SH-SY5Y (cell line): ENCODE data around the gene PNPLA2.

Source experiments
- GATA2 ChIP-seq: IDR thresholded peaks from 2 replicates; pipeline ENCODE4 v1.6.1; 2011; ENCODE audit warnings: mild to moderate bottlenecking, low read depth, low read length
- GATA3 ChIP-seq: IDR thresholded peaks from 2 replicates; pipeline ENCODE4 v1.6.1; 2011; ENCODE audit warnings: low read depth, mild to moderate bottlenecking, low read length, moderate library complexity

DNA sequence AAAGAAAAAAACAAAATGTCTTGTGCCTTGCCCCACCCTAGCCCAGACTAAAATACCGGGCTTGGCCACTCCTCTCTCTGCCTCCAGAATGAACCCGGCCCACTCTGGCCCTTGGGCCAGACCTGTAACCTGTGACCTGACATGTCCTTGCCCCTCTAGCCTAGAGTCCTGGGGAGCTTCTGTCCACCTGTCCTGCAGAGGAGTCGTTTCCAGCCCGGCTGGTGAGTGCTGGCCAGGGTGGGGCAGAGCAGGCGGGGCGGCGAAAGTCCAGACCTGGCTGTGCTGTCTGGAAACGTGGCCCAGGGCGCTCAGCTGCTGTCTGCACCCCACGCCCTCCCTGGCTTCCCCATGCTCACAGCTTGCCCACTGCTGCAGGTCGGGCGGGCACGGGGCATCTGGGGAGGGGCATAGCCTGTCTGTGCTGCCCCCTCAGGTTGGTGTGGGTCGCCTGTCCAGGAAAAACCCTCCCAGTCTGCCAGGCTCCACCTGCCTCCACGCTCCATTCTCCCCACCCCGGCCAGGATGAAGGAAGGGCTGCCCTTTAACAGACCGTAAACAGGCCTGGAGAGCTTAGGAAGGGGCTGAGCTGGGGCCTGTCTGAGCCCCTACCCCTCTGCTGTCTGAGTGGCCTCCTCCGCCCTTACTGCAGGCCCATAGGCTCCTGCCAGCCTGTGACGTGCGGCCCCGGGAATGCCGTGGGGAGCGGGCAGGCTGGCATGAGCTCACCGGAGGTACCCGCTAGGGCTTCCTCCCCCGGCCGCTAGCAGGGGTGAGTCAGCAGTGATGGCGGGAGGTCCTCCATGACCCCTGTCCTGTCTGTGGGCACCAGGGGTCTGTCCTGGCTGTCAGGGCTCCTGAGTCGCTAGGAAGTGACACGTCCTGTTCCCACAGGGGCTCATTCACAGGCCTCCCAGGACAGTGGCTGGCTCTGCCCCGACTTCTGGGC lies 15.9 kb downstream of the PNPLA2 start:
- TF ChIP-seq GATA2 (no peak), GATA3 (no peak)
